H9 (cell line): Measurements from ENCODE around the gene PLXNA2. TPM values are rescaled to one million over a fixed set of nuclear protein-coding genes. Genes with fewer than 3 reads are reported as not detected.

Experiments used
- DNase-seq: peaks from one replicate; pipeline ENCODE4 v3.0.0-alpha.2; 2017
- H2AFZ ChIP-seq: one replicate; pipeline ENCODE4 v1.6.1; 2013; ENCODE audit warnings: mild to moderate bottlenecking, low read length, control low read depth, moderate library complexity
- H2AK5ac ChIP-seq: 2 replicates; pipeline ENCODE4 v1.6.1; 2013; ENCODE audit warnings: low read length, control low read depth, mixed read lengths; ENCODE audit not compliant: insufficient read length
- H2BK120ac ChIP-seq: one replicate; pipeline ENCODE4 v1.6.1; 2013; ENCODE audit warnings: low read depth, mild to moderate bottlenecking, low read length, control low read depth, inconsistent platforms; ENCODE audit not compliant: poor library complexity, severe bottlenecking
- H2BK12ac ChIP-seq: 2 replicates; pipeline ENCODE4 v1.6.1; 2013; ENCODE audit warnings: low read length, control low read depth, mixed read lengths, low read depth; ENCODE audit not compliant: insufficient read length
- H2BK15ac ChIP-seq: 2 replicates; pipeline ENCODE4 v1.6.1; 2013; ENCODE audit warnings: low read depth, low read length, control low read depth
- H2BK20ac ChIP-seq: one replicate; pipeline ENCODE4 v1.6.1; 2013; ENCODE audit warnings: low read depth, mild to moderate bottlenecking, low read length, control low read depth, inconsistent platforms; ENCODE audit not compliant: poor library complexity, severe bottlenecking
- H2BK5ac ChIP-seq: 2 replicates; pipeline ENCODE4 v1.6.1; 2013; ENCODE audit warnings: low read length, control low read depth, mixed read lengths; ENCODE audit not compliant: insufficient read length
- H3K14ac ChIP-seq: 2 replicates; pipeline ENCODE4 v1.6.1; 2013; ENCODE audit warnings: low read length, control low read depth; ENCODE audit not compliant: insufficient read depth
- H3K18ac ChIP-seq: 2 replicates; pipeline ENCODE4 v1.6.1; 2013; ENCODE audit warnings: low read depth, mild to moderate bottlenecking, mixed read lengths, low read length, control low read depth; ENCODE audit not compliant: insufficient read length
- H3K23ac ChIP-seq: 2 replicates; pipeline ENCODE4 v1.6.1; 2013; ENCODE audit warnings: low read length, control low read depth, mixed read lengths, low read depth; ENCODE audit not compliant: insufficient read length
- H3K23me2 ChIP-seq: 2 replicates; pipeline ENCODE4 v1.6.1; 2013; ENCODE audit warnings: low read depth, mild to moderate bottlenecking, mixed read lengths, low read length, control low read depth; ENCODE audit not compliant: insufficient read length, poor library complexity, severe bottlenecking
- H3K27ac ChIP-seq: 2 replicates; pipeline ENCODE4 v1.5.1; 2013; ENCODE audit warnings: low read length, control low read depth, mixed read lengths, low read depth; ENCODE audit not compliant: insufficient read length
- H3K27me3 ChIP-seq: 2 replicates; pipeline ENCODE4 v1.6.1; 2013; ENCODE audit warnings: low read length, control low read depth, inconsistent platforms; ENCODE audit not compliant: insufficient read depth
- H3K4ac ChIP-seq: 2 replicates; pipeline ENCODE4 v1.6.1; 2013; ENCODE audit warnings: low read depth, mild to moderate bottlenecking, control low read depth, inconsistent platforms, low read length, moderate library complexity
- H3K4me1 ChIP-seq: 2 replicates; pipeline ENCODE4 v1.6.1; 2013; ENCODE audit warnings: low read length, control low read depth, inconsistent platforms; ENCODE audit not compliant: insufficient read depth
- H3K4me2 ChIP-seq: 2 replicates; pipeline ENCODE4 v1.6.1; 2013; ENCODE audit warnings: low read length, control low read depth, mixed read lengths; ENCODE audit not compliant: insufficient read length, insufficient read depth
- H3K56ac ChIP-seq: 2 replicates; pipeline ENCODE4 v1.6.1; 2013; ENCODE audit warnings: low read depth, mild to moderate bottlenecking, mixed read lengths, low read length, control low read depth; ENCODE audit not compliant: insufficient read length
- H3K79me1 ChIP-seq: 2 replicates; pipeline ENCODE4 v1.6.1; 2013; ENCODE audit warnings: low read depth, mild to moderate bottlenecking, moderate library complexity, low read length, control low read depth, inconsistent platforms; ENCODE audit not compliant: insufficient read depth, poor library complexity, severe bottlenecking
- H3K79me2 ChIP-seq: 2 replicates; pipeline ENCODE4 v1.6.1; 2013; ENCODE audit warnings: low read length, control low read depth, inconsistent platforms; ENCODE audit not compliant: insufficient read depth
- H3K9ac ChIP-seq: 2 replicates; pipeline ENCODE4 v1.6.1; 2013; ENCODE audit warnings: low read length, control low read depth, mixed read lengths; ENCODE audit not compliant: insufficient read length; ENCODE audit errors: extremely low read depth
- H3K9me3 ChIP-seq: one replicate; pipeline ENCODE4 v1.6.1; 2013; ENCODE audit warnings: low read depth, low read length, inconsistent platforms; ENCODE audit not compliant: control insufficient read depth
- H3T11ph ChIP-seq: one replicate; pipeline ENCODE4 v1.6.1; 2013; ENCODE audit warnings: mild to moderate bottlenecking, low read length, control low read depth, inconsistent platforms
- H4K20me1 ChIP-seq: one replicate; pipeline ENCODE4 v1.6.1; 2013; ENCODE audit not compliant: control insufficient read depth, insufficient read length, insufficient read depth
- H4K5ac ChIP-seq: 2 replicates; pipeline ENCODE4 v1.6.1; 2013; ENCODE audit warnings: low read depth, mild to moderate bottlenecking, mixed read lengths, low read length, control low read depth; ENCODE audit not compliant: insufficient read length
- H4K8ac ChIP-seq: replicated peaks from 2 replicates; pipeline ENCODE4 v1.6.1; 2013; ENCODE audit warnings: low read length, control low read depth, mixed read lengths, low read depth; ENCODE audit not compliant: insufficient read length
- H4K91ac ChIP-seq: 2 replicates; pipeline ENCODE4 v1.6.1; 2013; ENCODE audit warnings: low read depth, mild to moderate bottlenecking, moderate library complexity, mixed read lengths, low read length, control low read depth; ENCODE audit not compliant: insufficient read length
- H3K27ac Mint-ChIP-seq, 3 experiments: 2 replicates in 2 of 3; 3 replicates in 1 of 3; pipeline ENCODE4 v1.8.0; 2020 to 2021; ENCODE audit warnings: mixed read lengths in 3 of 3, mild to moderate bottlenecking in 1 of 3, moderate library complexity in 1 of 3
- H3K27me3 Mint-ChIP-seq: 2 replicates; pipeline ENCODE4 v1.8.0; 2021; ENCODE audit warnings: low read depth, mild to moderate bottlenecking, moderate library complexity, mixed read lengths
- H3K36me3 Mint-ChIP-seq, 3 experiments: 2 replicates in 2 of 3; 3 replicates in 1 of 3; pipeline ENCODE4 v1.8.0; 2020 to 2021; ENCODE audit warnings: low read depth in 3 of 3, mixed read lengths in 3 of 3; ENCODE audit not compliant: insufficient read depth in 1 of 3
- H3K4me1 Mint-ChIP-seq, 2 experiments: 2 replicates each; pipeline ENCODE4 v1.8.0; 2020; ENCODE audit warnings: mixed read lengths in 2 of 2
- H3K4me3 Mint-ChIP-seq, 2 experiments: 2 replicates in 1 of 2; 3 replicates in 1 of 2; pipeline ENCODE4 v1.8.0; 2020 to 2021; ENCODE audit warnings: mild to moderate bottlenecking in 2 of 2, mixed read lengths in 2 of 2, moderate library complexity in 1 of 2
- H3K9me3 Mint-ChIP-seq, 2 experiments: 2 replicates in 1 of 2; 3 replicates in 1 of 2; pipeline ENCODE4 v1.8.0; 2020; ENCODE audit warnings: mild to moderate bottlenecking in 2 of 2, mixed read lengths in 2 of 2, moderate library complexity in 1 of 2
- WGBS: extraction: QIAGEN DNeasy Blood & Tissue Kit; methylation state at CpG from one replicate; pipeline ENCODE4 v1.1.7; 2013; ENCODE audit warnings: missing lambda C conversion rate, low lambda C conversion rate, mixed read lengths; ENCODE audit not compliant: insufficient read length; ENCODE audit errors: extremely low coverage; 5-methylcytosine and 5-hydroxymethylcytosine counted together
- total RNA-seq: library from RNA; stranded (reverse); gene quantifications from 2 replicates; pipeline ENCODE4 v1.2.1, GENCODE V29; 2021
- TF ChIP-seq, protein P1 (sequence below): fragments of 200-600 bp; sonication (generic); conservative IDR thresholded peaks from 3 replicates; pipeline ENCODE4 v1.8.0; 2021; ENCODE audit warnings: antibody characterized with exemption, mild to moderate bottlenecking

Gene PLXNA2
- total RNA-seq, 1 experiment from 2014 or later = 0.57 TPM

- no peak overlapping the region for H3K18ac ChIP-seq
- no peak overlapping the region for H4K5ac ChIP-seq
- H3K36me3 Mint-ChIP-seq = peaks cover 0 to 4% (median 0%) of the 10 kb centered on the region in 3 experiments; a peak in 1 of 7 replicates
- H2BK120ac ChIP-seq = no peak overlapping the region
- H3K4ac ChIP-seq = no peak overlapping the region
- H3K23me2 ChIP-seq = no peaks in the 10 kb centered on the region
- no peak overlapping the region for H3K27ac ChIP-seq
- peaks cover 14% of the 10 kb centered on the region in 2 experiments for H3K4me1 Mint-ChIP-seq
- no peak overlapping the region for H2BK20ac ChIP-seq
- no peak overlapping the region for H3K4me2 ChIP-seq
- H3K23ac ChIP-seq = no peak overlapping the region
- H2AFZ ChIP-seq = no peak overlapping the region
- no peak overlapping the region for H4K91ac ChIP-seq
- H3K79me2 ChIP-seq = no peaks in the 10 kb centered on the region
- TF ChIP-seq, protein P1, sequence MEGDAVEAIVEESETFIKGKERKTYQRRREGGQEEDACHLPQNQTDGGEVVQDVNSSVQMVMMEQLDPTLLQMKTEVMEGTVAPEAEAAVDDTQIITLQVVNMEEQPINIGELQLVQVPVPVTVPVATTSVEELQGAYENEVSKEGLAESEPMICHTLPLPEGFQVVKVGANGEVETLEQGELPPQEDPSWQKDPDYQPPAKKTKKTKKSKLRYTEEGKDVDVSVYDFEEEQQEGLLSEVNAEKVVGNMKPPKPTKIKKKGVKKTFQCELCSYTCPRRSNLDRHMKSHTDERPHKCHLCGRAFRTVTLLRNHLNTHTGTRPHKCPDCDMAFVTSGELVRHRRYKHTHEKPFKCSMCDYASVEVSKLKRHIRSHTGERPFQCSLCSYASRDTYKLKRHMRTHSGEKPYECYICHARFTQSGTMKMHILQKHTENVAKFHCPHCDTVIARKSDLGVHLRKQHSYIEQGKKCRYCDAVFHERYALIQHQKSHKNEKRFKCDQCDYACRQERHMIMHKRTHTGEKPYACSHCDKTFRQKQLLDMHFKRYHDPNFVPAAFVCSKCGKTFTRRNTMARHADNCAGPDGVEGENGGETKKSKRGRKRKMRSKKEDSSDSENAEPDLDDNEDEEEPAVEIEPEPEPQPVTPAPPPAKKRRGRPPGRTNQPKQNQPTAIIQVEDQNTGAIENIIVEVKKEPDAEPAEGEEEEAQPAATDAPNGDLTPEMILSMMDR = no peak
- H2BK12ac ChIP-seq = no peak overlapping the region
- no peak overlapping the region for H3K56ac ChIP-seq
- peaks cover 4% of the 10 kb centered on the region in 2 experiments; a peak in 3 of 5 replicates for H3K9me3 Mint-ChIP-seq
- no peaks in the 10 kb centered on the region for H3K9me3 ChIP-seq
- no peak overlapping the region for H2BK15ac ChIP-seq
- H2AK5ac ChIP-seq = no peak overlapping the region
- no peak overlapping the region for H3K27ac Mint-ChIP-seq
- DNase-seq = no peak
- H4K8ac ChIP-seq = no peak overlapping the region
- H3K4me3 Mint-ChIP-seq = no peak overlapping the region
- peaks cover 2% of the 10 kb centered on the region for H4K20me1 ChIP-seq
- H3K14ac ChIP-seq = no peak overlapping the region; the same call in 1 of the 2 replicates
- H3T11ph ChIP-seq = no peak overlapping the region
- peaks cover 2% of the 10 kb centered on the region; the same call in 1 of the 2 replicates for H3K4me1 ChIP-seq
- WGBS = no CpG with 5 or more reads among the region's 8 CpGs
- H3K9ac ChIP-seq = no peak overlapping the region
- H3K27me3 Mint-ChIP-seq = peaks cover 10% of the 10 kb centered on the region
- H3K27me3 ChIP-seq = no peaks in the 10 kb centered on the region
- no peak overlapping the region for H2BK5ac ChIP-seq
- no peaks in the 10 kb centered on the region for H3K79me1 ChIP-seq
Observed at GRCh38 chr1:208002672-208003071, 241.5 kb downstream of the PLXNA2 start.
